Ishikawa (cell line): ENCODE data around the gene PLCD3.

Source experiments
- CEBPB ChIP-seq: IDR thresholded peaks from 2 replicates; pipeline ENCODE4 v1.6.1; 2012
- EGR1 ChIP-seq: IDR thresholded peaks from 2 replicates; pipeline ENCODE4 v1.6.1; 2012
- EP300 ChIP-seq: IDR thresholded peaks from 2 replicates; pipeline ENCODE4 v1.6.1; 2012; ENCODE audit warnings: borderline replicate concordance
- FOXM1 ChIP-seq: IDR thresholded peaks from 2 replicates; pipeline ENCODE4 v1.6.1; 2012; ENCODE audit warnings: low read depth, borderline replicate concordance
- TAF1 ChIP-seq: IDR thresholded peaks from 2 replicates; pipeline ENCODE4 v1.6.1; 2012; ENCODE audit warnings: low read depth, mild to moderate bottlenecking
- TCF12 ChIP-seq: IDR thresholded peaks from 2 replicates; pipeline ENCODE4 v1.6.1; 2012; ENCODE audit warnings: low read depth
- TEAD4 ChIP-seq: IDR thresholded peaks from 2 replicates; pipeline ENCODE4 v1.6.1; 2012
- YY1 ChIP-seq: IDR thresholded peaks from 2 replicates; pipeline ENCODE4 v1.6.1; 2012; ENCODE audit warnings: low read depth
- ZBTB7A ChIP-seq: IDR thresholded peaks from 2 replicates; pipeline ENCODE4 v1.6.1; 2012; ENCODE audit warnings: low read depth
- TF ChIP-seq, protein P1 (sequence below): IDR thresholded peaks from 2 replicates; pipeline ENCODE4 v1.6.1; 2012
- TF ChIP-seq, protein P2 (sequence below): IDR thresholded peaks from 2 replicates; pipeline ENCODE4 v1.6.1; 2012
- TF ChIP-seq, protein P3 (sequence below): IDR thresholded peaks from 2 replicates; pipeline ENCODE4 v1.6.1; 2012; ENCODE audit warnings: low read depth, mild to moderate bottlenecking

GRCh38 chr17:45146592-45146889, 14.2 kb upstream of the PLCD3 start:
- TF ChIP-seq YY1 (no peak), EGR1 (no peak), TEAD4 (no peak), EP300 (no peak), CEBPB (no peak), FOXM1 (no peak), TAF1 (no peak), ZBTB7A (no peak), TCF12 (no peak)
- TF ChIP-seq, protein P1, sequence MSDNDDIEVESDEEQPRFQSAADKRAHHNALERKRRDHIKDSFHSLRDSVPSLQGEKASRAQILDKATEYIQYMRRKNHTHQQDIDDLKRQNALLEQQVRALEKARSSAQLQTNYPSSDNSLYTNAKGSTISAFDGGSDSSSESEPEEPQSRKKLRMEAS, result no peak
- TF ChIP-seq, protein P2, sequence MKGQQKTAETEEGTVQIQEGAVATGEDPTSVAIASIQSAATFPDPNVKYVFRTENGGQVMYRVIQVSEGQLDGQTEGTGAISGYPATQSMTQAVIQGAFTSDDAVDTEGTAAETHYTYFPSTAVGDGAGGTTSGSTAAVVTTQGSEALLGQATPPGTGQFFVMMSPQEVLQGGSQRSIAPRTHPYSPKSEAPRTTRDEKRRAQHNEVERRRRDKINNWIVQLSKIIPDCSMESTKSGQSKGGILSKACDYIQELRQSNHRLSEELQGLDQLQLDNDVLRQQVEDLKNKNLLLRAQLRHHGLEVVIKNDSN, result no peak
- TF ChIP-seq, protein P3, sequence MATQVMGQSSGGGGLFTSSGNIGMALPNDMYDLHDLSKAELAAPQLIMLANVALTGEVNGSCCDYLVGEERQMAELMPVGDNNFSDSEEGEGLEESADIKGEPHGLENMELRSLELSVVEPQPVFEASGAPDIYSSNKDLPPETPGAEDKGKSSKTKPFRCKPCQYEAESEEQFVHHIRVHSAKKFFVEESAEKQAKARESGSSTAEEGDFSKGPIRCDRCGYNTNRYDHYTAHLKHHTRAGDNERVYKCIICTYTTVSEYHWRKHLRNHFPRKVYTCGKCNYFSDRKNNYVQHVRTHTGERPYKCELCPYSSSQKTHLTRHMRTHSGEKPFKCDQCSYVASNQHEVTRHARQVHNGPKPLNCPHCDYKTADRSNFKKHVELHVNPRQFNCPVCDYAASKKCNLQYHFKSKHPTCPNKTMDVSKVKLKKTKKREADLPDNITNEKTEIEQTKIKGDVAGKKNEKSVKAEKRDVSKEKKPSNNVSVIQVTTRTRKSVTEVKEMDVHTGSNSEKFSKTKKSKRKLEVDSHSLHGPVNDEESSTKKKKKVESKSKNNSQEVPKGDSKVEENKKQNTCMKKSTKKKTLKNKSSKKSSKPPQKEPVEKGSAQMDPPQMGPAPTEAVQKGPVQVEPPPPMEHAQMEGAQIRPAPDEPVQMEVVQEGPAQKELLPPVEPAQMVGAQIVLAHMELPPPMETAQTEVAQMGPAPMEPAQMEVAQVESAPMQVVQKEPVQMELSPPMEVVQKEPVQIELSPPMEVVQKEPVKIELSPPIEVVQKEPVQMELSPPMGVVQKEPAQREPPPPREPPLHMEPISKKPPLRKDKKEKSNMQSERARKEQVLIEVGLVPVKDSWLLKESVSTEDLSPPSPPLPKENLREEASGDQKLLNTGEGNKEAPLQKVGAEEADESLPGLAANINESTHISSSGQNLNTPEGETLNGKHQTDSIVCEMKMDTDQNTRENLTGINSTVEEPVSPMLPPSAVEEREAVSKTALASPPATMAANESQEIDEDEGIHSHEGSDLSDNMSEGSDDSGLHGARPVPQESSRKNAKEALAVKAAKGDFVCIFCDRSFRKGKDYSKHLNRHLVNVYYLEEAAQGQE, result no peak
